HG03460 (cell line): ENCODE data around the gene IL1R2.

ENCODE experiments used
- ATAC-seq: cut with Tn5 transposase; IDR thresholded peaks from one replicate; pipeline ENCODE4 v1.9.1; 2021; ENCODE audit not compliant: unreplicated experiment

The IL1R2 gene

DNA sequence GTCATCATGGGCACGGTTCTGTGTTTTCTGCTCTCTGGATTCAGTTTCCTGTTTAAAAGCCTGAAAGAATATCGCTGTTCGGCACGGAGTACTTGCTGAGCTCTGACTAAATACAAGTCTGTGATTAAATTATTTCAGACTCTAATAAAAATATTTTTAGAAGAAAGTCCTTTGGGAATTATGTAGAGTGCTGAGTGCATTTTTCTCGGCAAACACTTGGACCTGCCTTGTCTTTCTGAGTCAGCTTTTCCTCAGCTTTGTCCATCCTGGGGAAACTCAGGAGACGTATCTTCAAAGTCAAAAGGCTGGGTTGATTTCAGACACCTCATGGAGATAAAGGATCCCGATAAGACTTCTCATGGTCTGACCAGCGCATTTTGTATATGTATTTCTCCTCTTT, 45.9 kb downstream of the IL1R2 start:
- no peak for ATAC-seq

DNA sequence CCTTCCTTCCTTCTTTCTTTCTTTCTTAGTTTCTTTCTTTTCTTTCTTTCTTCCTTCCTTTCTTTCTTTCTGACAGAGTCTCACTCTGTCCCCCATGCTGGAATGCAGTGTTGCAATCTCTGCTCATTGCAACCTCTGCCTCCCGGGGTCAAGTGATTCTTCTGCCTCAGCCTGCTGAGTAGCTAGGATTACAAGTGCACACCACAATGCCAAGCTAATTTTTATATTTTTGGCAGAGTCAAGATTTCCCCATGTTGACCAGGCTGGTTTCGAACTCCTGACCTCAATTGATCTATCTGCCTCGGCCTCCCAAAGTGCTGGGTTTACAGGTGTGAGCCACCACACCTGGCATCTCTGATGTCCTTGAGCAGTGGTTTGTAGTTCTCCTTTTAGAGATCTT, 48.5 kb downstream of the IL1R2 start:
- ATAC-seq: no peak

- no peak for ATAC-seq
Observed at GRCh38 chr2:102041351-102041750, 49.6 kb downstream of the IL1R2 start.

- no peak for ATAC-seq
Observed at GRCh38 chr2:102042196-102043081, 50.7 kb downstream of the IL1R2 start.

DNA sequence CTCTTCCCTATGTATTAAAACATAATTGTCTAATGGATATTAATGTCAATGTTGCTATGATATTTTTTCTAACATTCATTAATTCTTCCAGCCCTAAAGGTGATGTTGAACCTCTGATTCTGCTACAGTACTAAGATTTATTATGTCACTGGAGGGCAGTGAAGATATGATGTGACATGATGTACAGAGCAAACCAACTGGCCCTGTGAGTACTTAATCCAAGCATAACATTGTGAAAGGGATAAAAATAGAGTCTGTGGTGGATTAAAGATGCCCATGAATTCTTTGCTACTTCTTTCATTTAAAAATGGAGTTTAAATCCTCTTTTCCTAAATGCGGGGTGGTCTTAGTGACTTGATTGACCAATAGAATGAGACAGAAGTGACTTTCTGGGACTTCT, 51.8 kb downstream of the IL1R2 start:
- ATAC-seq: no peak

DNA sequence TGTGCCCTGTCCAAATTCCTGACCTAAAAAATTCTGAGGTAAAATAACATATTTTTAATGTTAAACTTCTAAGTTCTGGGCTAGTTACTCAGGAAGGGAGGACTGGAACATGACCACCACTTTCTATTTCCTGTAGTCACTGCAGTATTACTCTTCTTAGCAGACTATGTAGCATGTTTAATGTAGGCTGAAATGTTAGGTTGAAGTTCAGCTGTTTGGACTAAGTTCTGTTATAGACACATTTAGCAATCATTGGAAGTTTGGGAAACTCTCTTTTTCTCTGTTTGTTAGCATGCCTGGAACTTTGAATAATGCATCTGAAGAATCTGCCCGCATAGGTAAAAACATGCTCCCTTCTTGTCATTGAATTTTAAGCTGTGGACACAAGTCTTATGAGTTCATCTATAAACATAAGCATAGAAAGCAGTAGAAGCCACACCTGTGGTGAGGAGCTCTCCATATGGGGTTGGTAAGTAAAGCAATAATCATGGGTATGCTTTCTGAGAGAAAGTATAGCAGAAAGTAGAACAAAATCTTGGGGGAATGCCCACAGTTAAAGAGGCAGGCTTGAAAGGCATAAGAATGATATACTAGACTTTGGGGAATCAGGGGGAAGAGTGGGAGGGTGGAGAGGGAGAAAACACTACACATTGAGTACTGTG, 52.6 kb downstream of the IL1R2 start:
- no peak for ATAC-seq

DNA sequence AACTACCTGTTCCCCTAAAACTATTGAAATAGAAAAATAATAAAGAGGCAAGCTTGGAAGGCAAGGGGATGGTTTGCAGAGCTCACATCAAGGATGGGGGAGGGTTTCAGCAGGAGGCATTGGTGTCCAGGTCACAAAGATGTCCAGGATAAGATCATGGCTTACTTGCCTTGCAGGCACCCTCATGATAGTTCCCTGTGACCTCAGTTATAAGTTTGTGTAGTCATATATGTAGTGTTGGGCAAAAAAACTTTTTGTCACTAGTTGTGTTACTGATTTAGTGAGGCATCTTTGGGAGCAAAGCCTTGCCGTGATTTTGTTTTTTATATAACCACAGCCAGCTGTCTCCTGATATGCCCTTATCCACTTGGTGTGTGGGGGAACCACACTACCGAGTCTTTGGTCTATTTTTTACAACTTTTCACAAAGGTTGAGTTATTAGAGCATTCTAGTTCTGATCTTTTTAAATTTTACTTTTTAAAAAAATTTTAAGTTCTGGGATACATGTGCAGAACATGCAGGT, 53.3 kb downstream of the IL1R2 start:
- no peak for ATAC-seq

DNA sequence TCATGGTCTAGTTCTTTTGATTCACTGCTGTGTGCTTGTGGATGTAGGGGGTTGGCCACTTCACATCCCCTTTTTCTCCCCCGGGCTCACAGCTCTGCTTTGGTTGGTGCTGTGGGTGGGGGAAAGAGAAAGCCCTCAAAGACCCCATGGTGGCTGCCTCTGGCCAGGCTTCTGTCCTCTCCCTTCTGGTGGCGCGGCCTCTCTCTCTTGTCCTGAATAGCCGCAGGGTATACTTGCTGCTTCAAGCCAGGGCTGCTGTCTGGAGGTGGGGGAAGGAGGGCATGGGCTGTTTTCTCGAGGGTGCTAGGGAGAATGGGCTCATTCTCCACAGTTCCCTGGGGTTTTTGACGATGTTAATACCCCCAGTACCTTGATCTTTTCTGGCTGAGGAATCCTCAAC, 53.9 kb downstream of the IL1R2 start:
- ATAC-seq: no peak

- no peak for ATAC-seq
Observed at GRCh38 chr2:102046135-102046986, 54.6 kb downstream of the IL1R2 start.

- ATAC-seq: no peak
Observed at GRCh38 chr2:102048465-102048864, 56.7 kb downstream of the IL1R2 start.

- no peak for ATAC-seq
Observed at GRCh38 chr2:102049756-102050443, 58.1 kb downstream of the IL1R2 start.

DNA sequence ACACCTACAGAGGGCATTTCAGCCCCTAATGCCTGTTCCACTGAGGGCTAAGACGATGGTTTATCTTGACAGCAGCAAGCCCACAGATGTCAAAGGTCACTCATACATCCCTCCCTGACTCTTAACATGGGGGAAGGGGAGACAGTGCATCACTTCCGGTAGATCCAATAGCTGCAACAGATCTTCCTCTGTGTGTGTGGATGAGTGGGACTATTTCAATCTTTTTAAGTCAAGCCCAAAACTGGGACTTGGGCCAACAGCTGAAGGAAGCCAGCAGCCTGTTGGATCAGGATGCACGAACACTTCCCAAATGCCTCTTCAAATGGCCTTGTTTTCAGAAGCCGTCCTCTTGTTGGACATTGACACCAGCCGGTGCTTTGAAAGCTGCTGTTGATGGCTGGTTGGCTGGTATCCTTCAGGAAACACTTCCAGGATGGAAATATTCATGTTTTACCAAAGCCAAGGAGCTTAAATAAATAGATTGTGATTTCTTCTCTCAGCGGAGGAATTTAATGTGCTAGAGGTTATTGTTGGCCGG, 59.2 kb downstream of the IL1R2 start:
- ATAC-seq: no peak

DNA sequence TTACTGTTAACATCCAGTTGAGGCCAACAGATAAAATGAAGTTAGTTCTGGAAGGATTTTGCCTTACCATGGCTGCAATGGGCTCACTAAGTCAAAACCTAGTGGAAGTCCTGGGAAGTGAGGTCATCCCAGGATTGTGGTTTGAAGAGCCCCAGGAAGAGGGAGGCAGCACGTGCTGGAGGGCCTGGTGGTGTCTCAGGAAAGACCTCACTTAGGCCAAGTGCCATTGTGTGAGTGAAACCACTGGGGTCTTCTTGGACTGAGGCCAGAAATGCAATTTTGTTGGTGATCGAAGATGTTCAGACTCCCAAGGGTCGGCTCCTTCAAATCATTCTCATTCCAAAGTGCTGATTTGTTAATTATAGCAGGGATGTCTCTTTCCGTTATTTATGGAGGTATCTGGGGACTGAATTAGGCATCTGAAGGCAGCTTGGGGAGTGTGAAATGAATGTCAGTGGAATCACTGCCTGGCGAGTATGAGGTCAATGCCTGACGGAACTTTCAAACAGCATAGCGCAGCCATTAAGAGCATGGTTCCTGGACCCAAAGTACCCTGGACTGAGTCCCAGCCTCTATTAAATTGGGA, 60.0 kb downstream of the IL1R2 start:
- ATAC-seq: no peak

DNA sequence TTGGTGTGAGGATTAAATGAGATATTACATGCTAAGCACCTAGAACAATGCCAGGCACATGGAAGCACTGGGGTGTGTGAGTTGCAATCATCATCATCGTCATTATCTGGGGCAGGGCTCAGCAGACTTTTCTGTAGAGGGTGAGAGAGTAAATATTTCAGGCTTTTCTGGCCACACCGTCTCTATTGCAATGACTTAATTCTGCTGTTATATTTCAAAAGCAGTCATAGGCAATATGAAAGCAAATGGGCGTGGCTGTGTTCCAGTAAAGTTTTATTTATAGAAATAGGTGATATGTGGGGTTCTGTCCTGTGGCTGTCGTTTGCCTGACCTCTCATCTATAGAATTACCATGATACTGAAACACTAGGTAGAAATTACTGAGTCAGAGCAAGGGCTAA, 60.6 kb downstream of the IL1R2 start:
- ATAC-seq: no peak

- ATAC-seq: no peak
Observed at GRCh38 chr2:102053096-102053495, 61.3 kb downstream of the IL1R2 start.

DNA sequence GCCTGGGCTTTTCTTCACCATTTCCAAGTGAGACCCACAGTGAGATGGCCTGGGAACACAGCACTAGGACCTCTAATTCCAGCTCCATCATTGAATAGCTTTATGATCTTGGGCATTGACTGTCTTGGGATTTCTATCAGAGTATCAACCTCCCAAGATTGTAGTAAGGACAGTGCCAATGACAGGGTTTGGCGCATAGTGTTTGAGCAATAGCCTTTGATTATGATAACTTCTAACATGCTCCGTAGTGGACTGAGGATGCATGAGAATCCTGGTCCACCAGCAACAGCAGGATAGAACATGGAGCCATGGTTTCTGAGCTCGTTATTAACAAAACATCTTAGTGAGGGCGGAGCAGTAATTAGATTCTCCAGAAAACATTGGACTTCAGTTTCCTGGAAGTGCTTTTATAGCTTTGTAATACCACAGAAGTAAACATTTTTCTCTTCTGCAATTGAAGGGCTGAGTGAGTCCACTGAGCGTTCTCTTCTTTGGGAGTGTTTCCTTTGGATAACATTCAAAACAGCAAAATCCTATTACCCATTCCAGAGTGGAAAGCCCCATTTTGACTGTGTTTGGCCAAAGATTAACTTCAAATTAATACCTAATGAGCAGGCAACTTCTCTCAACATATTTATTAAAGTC, 63.7 kb downstream of the IL1R2 start:
- no peak for ATAC-seq

DNA sequence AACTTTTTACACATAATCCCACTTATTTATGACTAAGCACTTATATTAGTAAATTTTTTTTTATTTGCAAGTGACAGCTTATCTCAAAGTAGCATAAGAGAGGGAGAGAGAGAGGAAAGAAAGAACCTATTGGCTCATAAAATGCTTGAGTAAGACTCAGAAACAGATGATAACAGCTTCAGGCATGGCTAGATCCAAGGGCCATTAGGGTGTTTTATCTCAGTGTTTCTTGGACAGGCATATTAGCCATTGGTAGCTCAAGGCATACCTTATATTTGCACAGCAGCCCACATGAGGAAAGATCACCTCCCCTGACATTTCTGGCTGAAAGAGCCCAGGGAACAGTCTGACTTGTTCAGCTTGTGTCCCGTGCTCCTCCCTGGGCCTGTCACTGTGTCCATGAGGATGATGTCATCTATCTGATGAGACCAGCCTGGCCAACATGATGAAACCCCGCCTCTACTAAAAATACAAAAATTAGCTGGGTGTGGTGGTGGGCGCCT, 64.4 kb downstream of the IL1R2 start:
- ATAC-seq: no peak

GRCh38 chr2:102057502-102058292, 65.9 kb downstream of the IL1R2 start:
- no peak for ATAC-seq
